KOPT-K1 (cell line): ENCODE measurements around the gene ANXA5.

Experiments
- H3K27ac ChIP-seq: fragments of 200-600 bp; sonication (generic); 2 replicates; pipeline ENCODE4 v1.5.1; 2016; ENCODE audit warnings: antibody characterized with exemption, mild to moderate bottlenecking, low read depth, low read length; ENCODE audit not compliant: poor library complexity, severe bottlenecking
- H3K36me3 ChIP-seq: fragments of 200-600 bp; sonication (generic); 2 replicates; pipeline ENCODE4 v1.5.1; 2017; ENCODE audit warnings: antibody characterized with exemption, mild to moderate bottlenecking, low read length, moderate library complexity; ENCODE audit not compliant: insufficient read depth
- H3K9me3 ChIP-seq: fragments of 200-600 bp; sonication (generic); 2 replicates; pipeline ENCODE4 v1.5.1; 2017; ENCODE audit warnings: antibody characterized with exemption, low read length, mild to moderate bottlenecking; ENCODE audit not compliant: insufficient read depth, poor library complexity, severe bottlenecking

ANXA5 gene

DNA sequence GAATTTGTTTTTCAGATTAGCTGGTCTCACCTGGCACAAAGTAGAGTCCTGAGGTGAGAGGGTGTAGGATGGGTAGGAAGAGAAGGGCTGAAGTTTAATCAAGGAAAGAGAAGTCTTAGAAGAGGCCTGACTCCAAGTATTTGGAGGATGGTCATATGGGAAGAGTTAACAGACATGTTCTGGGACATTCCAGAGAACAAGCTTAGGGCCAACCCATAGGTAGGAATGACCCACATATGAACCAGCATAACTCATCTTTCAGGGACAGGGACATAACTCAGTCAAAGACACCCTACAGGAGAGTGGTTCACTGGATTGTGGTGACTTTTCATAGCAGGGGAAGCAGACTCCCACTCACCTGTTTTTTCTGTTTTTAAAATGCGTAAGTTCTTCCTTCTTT, 27.9 kb upstream of the ANXA5 start:
- H3K36me3 ChIP-seq, result no peaks in the 10 kb centered on the region
- H3K27ac ChIP-seq, result no peak overlapping the region
- no peaks in the 10 kb centered on the region for H3K9me3 ChIP-seq

GRCh38 chr4:121721700-121722099, 24.9 kb upstream of the ANXA5 start:
- no peak overlapping the region for H3K27ac ChIP-seq
- no peaks in the 10 kb centered on the region for H3K36me3 ChIP-seq
- H3K9me3 ChIP-seq, result no peaks in the 10 kb centered on the region

DNA sequence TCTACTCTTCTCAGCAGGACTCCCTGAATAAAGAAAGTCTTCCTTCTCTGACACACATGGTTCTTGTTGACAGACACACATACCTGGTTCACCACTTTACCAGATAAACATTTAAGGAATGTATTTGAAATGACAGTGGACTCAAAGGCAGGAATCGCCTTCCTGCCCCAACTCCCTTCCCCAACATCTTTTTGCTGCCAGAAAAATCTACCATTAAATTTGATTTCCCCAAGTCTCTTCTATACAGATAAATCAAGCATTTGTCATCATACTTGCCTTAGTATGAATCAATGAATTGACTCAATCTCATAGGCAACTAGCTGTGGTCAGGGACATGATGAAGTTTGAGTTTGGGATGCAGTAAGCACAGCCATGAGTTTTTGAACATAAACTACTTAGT, 23.3 kb upstream of the ANXA5 start:
- Histone ChIP-seq H3K36me3 (no peaks in the 10 kb centered on the region), H3K9me3 (no peaks in the 10 kb centered on the region), H3K27ac (no peak overlapping the region)

- no peaks in the 10 kb centered on the region for H3K9me3 ChIP-seq
- no peak overlapping the region for H3K27ac ChIP-seq
- H3K36me3 ChIP-seq, result no peaks in the 10 kb centered on the region
Measured at GRCh38 chr4:121717680-121718237, 21.0 kb upstream of the ANXA5 start.

GRCh38 chr4:121714548-121714947, 17.8 kb upstream of the ANXA5 start:
- Histone ChIP-seq H3K27ac (no peak overlapping the region), H3K36me3 (no peaks in the 10 kb centered on the region), H3K9me3 (no peaks in the 10 kb centered on the region)

DNA sequence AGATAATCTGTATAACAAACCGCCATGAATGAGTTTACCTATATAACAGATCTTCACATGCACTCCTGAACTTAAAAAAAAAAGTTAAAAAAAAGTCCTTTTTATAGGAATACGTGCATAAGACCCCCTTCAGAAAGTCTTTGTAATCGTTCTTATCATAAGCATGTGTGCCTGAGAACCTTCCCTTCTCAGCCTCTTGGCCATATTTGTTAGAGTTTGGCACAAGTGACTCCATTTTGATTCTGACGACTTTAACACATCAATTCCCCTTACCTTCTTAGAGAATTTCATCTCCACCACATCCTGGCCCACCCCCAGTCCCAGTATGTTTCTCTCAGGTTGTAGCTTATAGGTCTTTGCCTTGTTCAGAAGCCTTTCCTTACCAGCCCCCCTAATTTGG, 16.0 kb upstream of the ANXA5 start:
- no peak overlapping the region for H3K27ac ChIP-seq
- H3K9me3 ChIP-seq, result no peaks in the 10 kb centered on the region
- no peaks in the 10 kb centered on the region for H3K36me3 ChIP-seq

DNA sequence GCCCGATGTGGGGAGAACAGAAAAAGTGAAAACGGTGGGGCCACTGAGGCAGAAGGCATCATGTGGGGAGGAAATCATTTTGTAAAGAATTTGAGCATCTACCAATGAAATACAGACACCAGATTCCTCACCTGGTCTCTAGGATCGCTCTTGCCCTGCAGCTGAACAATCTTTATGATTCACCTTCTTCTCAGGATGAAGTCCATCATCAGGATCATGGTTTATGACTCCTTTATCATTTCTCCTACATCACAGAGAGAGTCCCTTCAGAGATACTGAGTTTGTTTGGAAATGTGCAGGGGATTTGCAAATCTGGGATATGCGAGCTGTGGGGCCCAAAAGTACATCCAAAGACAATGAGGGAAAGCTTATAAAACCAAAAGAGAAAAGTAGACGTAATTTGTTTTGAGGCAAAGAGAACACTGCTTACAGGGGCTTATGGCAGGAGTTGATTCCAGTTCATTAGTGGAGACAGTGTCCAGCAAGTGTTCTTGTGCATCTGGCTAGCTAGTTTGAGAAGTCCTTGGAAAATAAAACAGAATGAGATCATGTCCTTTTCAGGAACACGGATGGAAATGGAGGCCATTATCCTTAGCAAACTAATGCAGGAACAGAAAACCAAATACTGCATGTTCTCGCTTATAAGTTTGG, 15.3 kb upstream of the ANXA5 start:
- Histone ChIP-seq H3K27ac (no peak overlapping the region), H3K36me3 (no peaks in the 10 kb centered on the region), H3K9me3 (no peaks in the 10 kb centered on the region)

GRCh38 chr4:121711263-121712000, 14.7 kb upstream of the ANXA5 start:
- no peaks in the 10 kb centered on the region for H3K9me3 ChIP-seq
- H3K27ac ChIP-seq, result no peak overlapping the region
- H3K36me3 ChIP-seq, result no peaks in the 10 kb centered on the region

- no peaks in the 10 kb centered on the region for H3K36me3 ChIP-seq
- H3K9me3 ChIP-seq, result no peaks in the 10 kb centered on the region
- H3K27ac ChIP-seq, result no peak overlapping the region
Measured at GRCh38 chr4:121709766-121710405, 13.1 kb upstream of the ANXA5 start.

DNA sequence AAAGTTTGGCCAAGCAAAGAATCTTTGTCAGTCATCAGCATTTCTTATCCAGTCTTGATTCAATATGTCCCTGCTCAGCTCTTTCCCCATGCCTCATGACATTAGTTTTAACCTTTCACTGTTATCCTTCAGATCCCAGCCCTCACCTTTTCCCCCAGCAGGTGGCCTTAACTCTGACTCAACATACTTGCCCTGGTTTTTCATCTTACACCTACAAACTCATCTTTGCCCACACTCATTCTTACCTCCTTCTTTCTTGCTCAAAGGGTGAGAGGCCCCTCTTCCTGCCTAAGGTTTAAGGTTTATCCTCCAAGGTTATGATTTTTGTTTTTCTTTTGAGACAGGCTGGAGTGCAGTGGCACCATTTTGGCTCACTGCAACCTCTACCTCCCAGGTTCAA, 10.6 kb upstream of the ANXA5 start:
- Histone ChIP-seq H3K27ac (no peak overlapping the region), H3K9me3 (no peaks in the 10 kb centered on the region), H3K36me3 (no peaks in the 10 kb centered on the region)

- no peaks in the 10 kb centered on the region for H3K9me3 ChIP-seq
- H3K27ac ChIP-seq, result no peak overlapping the region
- H3K36me3 ChIP-seq, result no peaks in the 10 kb centered on the region
Measured at GRCh38 chr4:121706595-121707021, 9.8 kb upstream of the ANXA5 start.

GRCh38 chr4:121705521-121705920, 8.7 kb upstream of the ANXA5 start:
- no peak overlapping the region for H3K27ac ChIP-seq
- no peaks in the 10 kb centered on the region for H3K36me3 ChIP-seq
- H3K9me3 ChIP-seq, result no peaks in the 10 kb centered on the region

GRCh38 chr4:121702136-121702535, 5.4 kb upstream of the ANXA5 start:
- Histone ChIP-seq H3K27ac (no peak overlapping the region), H3K9me3 (no peaks in the 10 kb centered on the region), H3K36me3 (no peaks in the 10 kb centered on the region)

DNA sequence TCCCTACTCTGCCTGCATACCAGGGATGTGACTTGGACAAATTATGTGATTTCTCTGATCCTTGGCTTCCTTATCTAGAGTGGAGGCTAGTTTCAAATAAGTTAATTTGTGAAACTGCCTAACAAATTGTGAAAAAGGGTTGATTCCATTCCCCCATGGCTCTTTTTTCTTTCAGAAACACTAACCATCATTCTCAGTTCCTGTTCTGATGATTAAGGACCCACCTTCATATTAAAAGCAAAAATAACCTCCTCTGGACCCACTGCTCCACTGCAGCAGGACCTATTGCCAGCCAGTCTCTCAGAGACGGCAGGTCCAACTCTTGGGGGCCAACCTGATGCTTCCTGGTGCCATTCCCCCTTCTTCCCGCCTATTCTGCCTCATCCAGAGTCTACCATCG, 4.5 kb upstream of the ANXA5 start:
- H3K27ac ChIP-seq, result no peak overlapping the region
- H3K9me3 ChIP-seq, result no peaks in the 10 kb centered on the region
- H3K36me3 ChIP-seq, result no peaks in the 10 kb centered on the region

DNA sequence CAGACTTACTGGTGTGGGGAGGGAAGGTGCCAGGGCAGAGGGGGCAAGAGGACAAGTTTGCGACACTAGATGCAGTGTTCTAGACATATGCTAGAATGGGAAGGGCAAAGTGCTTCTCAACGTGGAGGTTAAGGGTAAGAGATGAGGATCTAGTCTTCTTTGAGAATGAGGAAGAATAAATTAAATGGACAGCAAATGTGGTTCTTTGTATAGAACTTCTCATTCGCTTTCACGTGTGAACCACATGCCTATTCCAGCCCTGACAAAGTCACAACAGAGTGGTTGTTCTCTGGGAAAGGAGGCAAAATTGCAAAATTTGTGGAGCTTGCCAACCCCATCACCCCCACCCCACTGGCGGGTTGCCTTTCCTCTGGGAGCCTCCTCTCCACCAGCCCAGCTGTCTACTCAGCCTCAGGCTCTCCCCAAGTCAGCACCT, 1.5 kb upstream of the ANXA5 start:
- Histone ChIP-seq H3K27ac (no peak overlapping the region), H3K36me3 (no peaks in the 10 kb centered on the region), H3K9me3 (no peaks in the 10 kb centered on the region)
